ENCODE measurements around the gene NDEL1.

NDEL1 gene

GRCh38 chr17:8391711-8392110, 44.0 kb upstream of the NDEL1 start:
- TF ChIP-seq CTCF (IDR thresholded peaks at IDR 0.05; ENCODE audit: insufficient read depth, low read length, poor library complexity, severe bottlenecking) (no peak), EZH2phosphoT487 (conservative IDR thresholded peaks at IDR 0.05; ENCODE audit: low read length) (no peak)
- Histone ChIP-seq H4K20me1 (ENCODE audit: low read depth, low read length) (no peaks in the 10 kb centered on the region), H3K4me3 (ENCODE audit: insufficient read depth, low read length, poor library complexity, severe bottlenecking) (no peak overlapping the region), H3K79me2 (ENCODE audit: insufficient read depth, low read length) (no peaks in the 10 kb centered on the region), H3K27me3 (ENCODE audit: low read length) (no peaks in the 10 kb centered on the region), H3F3A (ENCODE audit: insufficient read depth) (no peaks in the 10 kb centered on the region), H3K4me2 (ENCODE audit: low read depth, low read length, poor library complexity, severe bottlenecking) (no peak overlapping the region), H3K36me3 (ENCODE audit: low read length) (no peaks in the 10 kb centered on the region), H2AFZ (ENCODE audit: low read depth, low read length, severe bottlenecking) (no peak overlapping the region), H3K9ac (ENCODE audit: low read length) (no peak overlapping the region), H3K27ac (ENCODE audit: low read depth, low read length) (no peak overlapping the region), H3K9me3 (ENCODE audit: insufficient read depth, low read length) (no peaks in the 10 kb centered on the region), H3K9me2 (replicated peaks; ENCODE audit: insufficient read depth, low read length) (no peaks in the 10 kb centered on the region)

GRCh38 chr17:8392274-8392673, 43.4 kb upstream of the NDEL1 start:
- no peak overlapping the region for H3K4me3 ChIP-seq (ENCODE audit: insufficient read depth, low read length, poor library complexity, severe bottlenecking)
- TF ChIP-seq EZH2phosphoT487 (conservative IDR thresholded peaks at IDR 0.05; ENCODE audit: low read length), result no peak
- no peak for TF ChIP-seq CTCF (IDR thresholded peaks at IDR 0.05; ENCODE audit: insufficient read depth, low read length, poor library complexity, severe bottlenecking)
- no peaks in the 10 kb centered on the region for H3K27me3 ChIP-seq (ENCODE audit: low read length)
- no peaks in the 10 kb centered on the region for H3K36me3 ChIP-seq (ENCODE audit: low read length)
- no peaks in the 10 kb centered on the region for H3K79me2 ChIP-seq (ENCODE audit: insufficient read depth, low read length)
- H3K9ac ChIP-seq (ENCODE audit: low read length), result no peak overlapping the region
- no peaks in the 10 kb centered on the region for H4K20me1 ChIP-seq (ENCODE audit: low read depth, low read length)
- no peak overlapping the region for H3K27ac ChIP-seq (ENCODE audit: low read depth, low read length)
- H3K9me3 ChIP-seq (ENCODE audit: insufficient read depth, low read length), result no peaks in the 10 kb centered on the region
- H3K4me2 ChIP-seq (ENCODE audit: low read depth, low read length, poor library complexity, severe bottlenecking), result no peak overlapping the region
- H3F3A ChIP-seq (ENCODE audit: insufficient read depth), result no peaks in the 10 kb centered on the region
- H3K9me2 ChIP-seq (replicated peaks; ENCODE audit: insufficient read depth, low read length), result no peaks in the 10 kb centered on the region
- no peak overlapping the region for H2AFZ ChIP-seq (ENCODE audit: low read depth, low read length, severe bottlenecking)

GRCh38 chr17:8392674-8393469, 42.8 kb upstream of the NDEL1 start:
- H3K27me3 ChIP-seq (ENCODE audit: low read length), result no peaks in the 10 kb centered on the region
- no peaks in the 10 kb centered on the region for H3K79me2 ChIP-seq (ENCODE audit: insufficient read depth, low read length)
- no peak overlapping the region for H3K4me2 ChIP-seq (ENCODE audit: low read depth, low read length, poor library complexity, severe bottlenecking)
- H3K9ac ChIP-seq (ENCODE audit: low read length), result no peak overlapping the region
- no peak overlapping the region for H3K4me3 ChIP-seq (ENCODE audit: insufficient read depth, low read length, poor library complexity, severe bottlenecking)
- TF ChIP-seq EZH2phosphoT487 (conservative IDR thresholded peaks at IDR 0.05; ENCODE audit: low read length) (no peak), CTCF (IDR thresholded peaks at IDR 0.05; ENCODE audit: insufficient read depth, low read length, poor library complexity, severe bottlenecking) (no peak)
- H3K9me2 ChIP-seq (replicated peaks; ENCODE audit: insufficient read depth, low read length), result no peaks in the 10 kb centered on the region
- no peaks in the 10 kb centered on the region for H3F3A ChIP-seq (ENCODE audit: insufficient read depth)
- no peaks in the 10 kb centered on the region for H3K9me3 ChIP-seq (ENCODE audit: insufficient read depth, low read length)
- H3K36me3 ChIP-seq (ENCODE audit: low read length), result no peaks in the 10 kb centered on the region
- H3K27ac ChIP-seq (ENCODE audit: low read depth, low read length), result no peak overlapping the region
- H4K20me1 ChIP-seq (ENCODE audit: low read depth, low read length), result no peaks in the 10 kb centered on the region
- H2AFZ ChIP-seq (ENCODE audit: low read depth, low read length, severe bottlenecking), result no peak overlapping the region

Measured in SU-DHL-6 (cell line).